IMR-90 (cell line): ENCODE measurements around the gene ATP8B3.

ENCODE experiments used
- BHLHE40 ChIP-seq: fragments of 150-350 bp; IDR thresholded peaks from 2 replicates; pipeline ENCODE4 v1.6.1; 2016; ENCODE audit warnings: mild to moderate bottlenecking, low read depth, low read length
- CEBPB ChIP-seq: IDR thresholded peaks from 2 replicates; pipeline ENCODE4 v1.6.1; 2012; ENCODE audit warnings: low read depth, low read length, improper control_type of control experiment
- CHD1 ChIP-seq: IDR thresholded peaks from 2 replicates; pipeline ENCODE4 v1.6.1; 2012; ENCODE audit warnings: low read depth, low read length, improper control_type of control experiment
- FOS ChIP-seq: fragments of 150-350 bp; IDR thresholded peaks from 2 replicates; pipeline ENCODE4 v1.6.1; 2016; ENCODE audit warnings: low read depth, low read length
- MAZ ChIP-seq: IDR thresholded peaks from 2 replicates; pipeline ENCODE4 v1.6.1; 2012; ENCODE audit warnings: low read depth, mild to moderate bottlenecking, low read length, improper control_type of control experiment, moderate library complexity, borderline replicate concordance
- MXI1 ChIP-seq: IDR thresholded peaks from 2 replicates; pipeline ENCODE4 v1.6.1; 2012; ENCODE audit warnings: low read depth, mild to moderate bottlenecking, low read length, moderate library complexity, borderline replicate concordance
- NFE2L2 ChIP-seq: fragments of 150-350 bp; IDR thresholded peaks from 2 replicates; pipeline ENCODE4 v1.6.1; 2016; ENCODE audit warnings: low read depth, mild to moderate bottlenecking, low read length
- POLR2A ChIP-seq: IDR thresholded peaks from 2 replicates; pipeline ENCODE4 v1.6.1; 2012; ENCODE audit warnings: mild to moderate bottlenecking, low read depth, low read length
- RAD21 ChIP-seq: IDR thresholded peaks from 2 replicates; pipeline ENCODE4 v1.6.1; 2012; ENCODE audit warnings: low read length, improper control_type of control experiment
- RCOR1 ChIP-seq: IDR thresholded peaks from 2 replicates; pipeline ENCODE4 v1.6.1; 2012; ENCODE audit warnings: mild to moderate bottlenecking, low read length, improper control_type of control experiment; ENCODE audit not compliant: insufficient replicate concordance
- RFX5 ChIP-seq: IDR thresholded peaks from 2 replicates; pipeline ENCODE4 v1.8.0; 2012; ENCODE audit warnings: low read depth, mild to moderate bottlenecking, low read length, moderate library complexity
- SMC3 ChIP-seq: fragments of 150-350 bp; IDR thresholded peaks from 2 replicates; pipeline ENCODE4 v1.6.1; 2016; ENCODE audit warnings: low read depth, mild to moderate bottlenecking, antibody characterized with exemption, low read length, moderate library complexity
- TF ChIP-seq, protein P1 (sequence below): conservative IDR thresholded peaks from 2 replicates; pipeline ENCODE4 v1.5.1; 2012; ENCODE audit warnings: mild to moderate bottlenecking, low read depth, low read length, improper control_type of control experiment
- TF ChIP-seq, protein P2 (sequence below): fragments of 150-350 bp; IDR thresholded peaks from 2 replicates; pipeline ENCODE4 v1.6.1; 2017; ENCODE audit warnings: mild to moderate bottlenecking, antibody characterized with exemption, low read length, low read depth

DNA sequence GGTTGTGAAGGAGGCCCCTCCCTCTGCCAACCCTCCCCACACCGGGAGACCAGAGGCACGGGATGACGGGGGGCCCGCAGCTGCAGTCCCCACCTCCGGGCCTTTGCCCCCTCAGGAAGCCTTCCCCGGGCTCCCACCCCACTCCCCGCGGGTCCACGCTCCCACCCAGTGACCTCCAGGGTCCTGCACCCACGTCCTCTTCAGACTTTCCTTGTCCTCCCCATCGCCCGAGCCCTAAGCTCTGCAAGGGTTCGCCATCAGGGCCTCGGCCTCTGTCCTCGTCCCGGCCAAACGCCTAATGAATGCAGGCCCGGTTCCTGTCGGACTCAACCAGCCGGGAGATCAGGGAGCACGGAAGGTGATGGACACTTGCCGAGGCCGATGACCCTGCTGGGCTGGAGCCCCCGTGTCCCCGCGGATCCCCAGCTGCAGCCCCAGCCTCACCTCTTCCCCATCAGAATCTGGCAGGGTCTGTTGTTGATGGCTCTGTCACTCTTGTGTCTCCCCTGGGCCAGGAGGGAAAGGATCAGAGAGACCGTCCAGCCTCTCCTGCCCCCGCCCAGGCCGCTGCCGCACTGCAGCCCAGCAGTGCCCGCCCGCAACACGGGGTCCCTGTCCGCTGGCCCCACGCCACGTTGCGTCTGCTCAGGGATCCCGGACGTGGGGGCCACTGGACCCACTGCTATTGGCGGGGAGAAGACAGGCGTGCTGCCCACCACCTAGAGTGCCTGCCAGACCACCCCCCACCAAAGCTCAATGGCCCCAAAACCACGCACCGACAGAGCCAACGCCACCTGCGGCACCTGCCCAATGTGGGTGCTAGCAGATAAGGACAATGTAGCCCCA lies 5.7 kb downstream of the ATP8B3 start:
- TF ChIP-seq FOS (no peak), POLR2A (no peak), BHLHE40 (no peak), RAD21 (no peak), CEBPB (no peak), MAZ (no peak), MXI1 (no peak), RCOR1 (no peak), SMC3 (no peak), RFX5 (no peak), NFE2L2 (no peak), CHD1 (no peak)
- TF ChIP-seq, protein P1, sequence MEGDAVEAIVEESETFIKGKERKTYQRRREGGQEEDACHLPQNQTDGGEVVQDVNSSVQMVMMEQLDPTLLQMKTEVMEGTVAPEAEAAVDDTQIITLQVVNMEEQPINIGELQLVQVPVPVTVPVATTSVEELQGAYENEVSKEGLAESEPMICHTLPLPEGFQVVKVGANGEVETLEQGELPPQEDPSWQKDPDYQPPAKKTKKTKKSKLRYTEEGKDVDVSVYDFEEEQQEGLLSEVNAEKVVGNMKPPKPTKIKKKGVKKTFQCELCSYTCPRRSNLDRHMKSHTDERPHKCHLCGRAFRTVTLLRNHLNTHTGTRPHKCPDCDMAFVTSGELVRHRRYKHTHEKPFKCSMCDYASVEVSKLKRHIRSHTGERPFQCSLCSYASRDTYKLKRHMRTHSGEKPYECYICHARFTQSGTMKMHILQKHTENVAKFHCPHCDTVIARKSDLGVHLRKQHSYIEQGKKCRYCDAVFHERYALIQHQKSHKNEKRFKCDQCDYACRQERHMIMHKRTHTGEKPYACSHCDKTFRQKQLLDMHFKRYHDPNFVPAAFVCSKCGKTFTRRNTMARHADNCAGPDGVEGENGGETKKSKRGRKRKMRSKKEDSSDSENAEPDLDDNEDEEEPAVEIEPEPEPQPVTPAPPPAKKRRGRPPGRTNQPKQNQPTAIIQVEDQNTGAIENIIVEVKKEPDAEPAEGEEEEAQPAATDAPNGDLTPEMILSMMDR: no peak
- TF ChIP-seq, protein P2, sequence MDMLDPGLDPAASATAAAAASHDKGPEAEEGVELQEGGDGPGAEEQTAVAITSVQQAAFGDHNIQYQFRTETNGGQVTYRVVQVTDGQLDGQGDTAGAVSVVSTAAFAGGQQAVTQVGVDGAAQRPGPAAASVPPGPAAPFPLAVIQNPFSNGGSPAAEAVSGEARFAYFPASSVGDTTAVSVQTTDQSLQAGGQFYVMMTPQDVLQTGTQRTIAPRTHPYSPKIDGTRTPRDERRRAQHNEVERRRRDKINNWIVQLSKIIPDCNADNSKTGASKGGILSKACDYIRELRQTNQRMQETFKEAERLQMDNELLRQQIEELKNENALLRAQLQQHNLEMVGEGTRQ: no peak
